Measurements from ENCODE around the gene ALG14.
A peak's percentile ranks its signal among the peaks of the same experiment; 100 is the strongest.
"Not testable (repeated sequence)": the region's sequence is repeated elsewhere in the genome, so short reads cannot be mapped to it uniquely, and the experiment has no call there.

ALG14 gene

GRCh38 chr1:95006681-95007080, 66.1 kb downstream of the ALG14 start:
- peak; percentile 12 for DNase-seq (ENCODE audit: low spot score)

GRCh38 chr1:95005584-95005983, 67.2 kb downstream of the ALG14 start:
- no peak for DNase-seq (ENCODE audit: low spot score)

- no peak for DNase-seq (ENCODE audit: low spot score)
These were observed 68.7 kb downstream of the ALG14 start for GRCh38 chr1:95004013-95004412.

- no peak for DNase-seq (ENCODE audit: low spot score)
These were observed 69.4 kb downstream of the ALG14 start for GRCh38 chr1:95003433-95003738.

GRCh38 chr1:95002540-95003432, 70.0 kb downstream of the ALG14 start:
- peak; percentile 35 for DNase-seq (ENCODE audit: low spot score)

GRCh38 chr1:95002164-95002539, 70.6 kb downstream of the ALG14 start:
- DNase-seq (ENCODE audit: low spot score) = no peak

- no peak for DNase-seq (ENCODE audit: low spot score)
These were observed 73.2 kb downstream of the ALG14 start for GRCh38 chr1:94999456-95000131.

- DNase-seq (ENCODE audit: low spot score) = no peak
These were observed 74.0 kb downstream of the ALG14 start for GRCh38 chr1:94998748-94999147.

GRCh38 chr1:94998114-94998513, 74.6 kb downstream of the ALG14 start:
- DNase-seq (ENCODE audit: low spot score) = no peak

GRCh38 chr1:94995536-94995935, 77.2 kb downstream of the ALG14 start:
- DNase-seq (ENCODE audit: low spot score) = not testable (repeated sequence)

GRCh38 chr1:94994805-94995204, 77.9 kb downstream of the ALG14 start:
- no peak for DNase-seq (ENCODE audit: low spot score)

- no peak for DNase-seq (ENCODE audit: low spot score)
These were observed 78.7 kb downstream of the ALG14 start for GRCh38 chr1:94993931-94994645.

GRCh38 chr1:94992863-94993563, 79.7 kb downstream of the ALG14 start:
- no peak for DNase-seq (ENCODE audit: low spot score)

GRCh38 chr1:94992161-94992560, 80.6 kb downstream of the ALG14 start:
- no peak for DNase-seq (ENCODE audit: low spot score)

- no peak for DNase-seq (ENCODE audit: low spot score)
These were observed 82.8 kb downstream of the ALG14 start for GRCh38 chr1:94989911-94990473.

GRCh38 chr1:94989398-94989797, 83.4 kb downstream of the ALG14 start:
- no peak for DNase-seq (ENCODE audit: low spot score)

- DNase-seq (ENCODE audit: low spot score) = no peak
These were observed 84.4 kb downstream of the ALG14 start for GRCh38 chr1:94988356-94988755.

- DNase-seq (ENCODE audit: low spot score) = peak; percentile 33
These were observed 86.0 kb downstream of the ALG14 start for GRCh38 chr1:94986783-94987182.

GRCh38 chr1:94983171-94983739, 89.5 kb downstream of the ALG14 start:
- peak; percentile 66 for DNase-seq (ENCODE audit: low spot score)

GRCh38 chr1:94982398-94982797, 90.4 kb downstream of the ALG14 start:
- no peak for DNase-seq (ENCODE audit: low spot score)

- DNase-seq (ENCODE audit: low spot score) = no peak
These were observed 91.2 kb downstream of the ALG14 start for GRCh38 chr1:94981575-94981973.
